Measurements from ENCODE around the gene ZBTB8OS.
"Not testable (repeated sequence)": the region's sequence is repeated elsewhere in the genome, so short reads cannot be mapped to it uniquely, and the experiment has no call there.

Gene ZBTB8OS

DNA sequence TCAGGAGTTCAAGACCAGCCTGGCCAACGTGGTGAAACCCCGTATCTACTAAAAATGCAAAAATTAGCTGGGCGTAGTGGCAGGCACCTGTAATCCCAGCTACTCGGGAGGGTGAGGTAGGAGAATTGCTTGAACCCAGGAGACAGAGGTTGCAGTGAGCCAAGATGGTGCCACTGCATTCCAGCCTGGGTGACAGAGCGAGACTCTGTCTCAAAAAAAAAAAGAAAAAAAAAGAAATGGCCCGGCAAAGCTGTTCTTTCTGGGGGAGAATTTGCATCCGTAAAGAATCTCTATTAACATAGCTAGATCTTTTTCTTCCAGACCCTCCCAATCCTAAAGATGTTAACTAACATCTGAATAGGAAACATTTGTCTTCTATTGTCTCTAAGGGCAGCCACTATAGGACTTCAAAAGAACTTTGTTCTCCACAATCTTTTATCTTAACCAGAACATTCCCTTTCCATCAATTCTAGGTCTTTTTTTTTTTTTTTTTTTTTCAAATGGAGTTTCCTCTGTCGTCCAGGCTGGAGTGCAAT is 8.0 kb downstream of the ZBTB8OS start:
- not testable (repeated sequence) for H3K27me3 ChIP-seq (ENCODE audit: control insufficient read depth, insufficient read depth, low read length); H3K4me3 ChIP-seq (ENCODE audit: low read length); H3K4me1 ChIP-seq (ENCODE audit: control insufficient read depth, insufficient read depth, low read length); H3K9me3 ChIP-seq (ENCODE audit: control insufficient read depth, low read length); H3K9ac ChIP-seq (ENCODE audit: low read length); H3K36me3 ChIP-seq (ENCODE audit: control insufficient read depth, insufficient read depth, low read length)

DNA sequence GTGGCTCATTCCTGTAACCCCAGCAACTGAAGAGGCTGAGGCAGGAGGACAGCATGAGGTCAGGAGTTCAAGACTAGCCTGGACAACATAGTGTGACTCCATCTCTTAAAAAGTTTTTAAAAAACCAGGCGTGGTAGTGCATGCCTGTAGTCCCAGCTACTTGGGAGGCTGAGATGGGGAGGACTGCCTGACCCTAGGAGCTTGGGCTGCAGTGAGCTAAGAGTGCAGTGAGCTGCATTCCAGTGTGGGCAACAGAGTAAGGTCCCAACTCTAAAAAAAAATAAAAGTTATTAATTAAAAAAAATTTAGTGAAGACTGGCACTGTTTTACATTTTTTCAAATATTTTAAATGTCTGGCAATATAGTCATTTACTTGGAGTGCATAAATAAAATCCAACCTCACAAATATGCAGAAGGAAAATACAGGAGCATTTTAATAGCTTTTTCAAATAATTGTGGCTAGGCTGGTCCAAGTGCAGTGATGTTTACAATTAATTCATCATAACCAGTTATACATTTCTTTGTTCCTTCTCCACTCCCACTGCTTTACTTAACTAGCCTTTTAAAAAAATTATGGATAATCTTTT is 10.8 kb downstream of the ZBTB8OS start:
- H3K9ac ChIP-seq (ENCODE audit: low read length) = no peak overlapping the region

DNA sequence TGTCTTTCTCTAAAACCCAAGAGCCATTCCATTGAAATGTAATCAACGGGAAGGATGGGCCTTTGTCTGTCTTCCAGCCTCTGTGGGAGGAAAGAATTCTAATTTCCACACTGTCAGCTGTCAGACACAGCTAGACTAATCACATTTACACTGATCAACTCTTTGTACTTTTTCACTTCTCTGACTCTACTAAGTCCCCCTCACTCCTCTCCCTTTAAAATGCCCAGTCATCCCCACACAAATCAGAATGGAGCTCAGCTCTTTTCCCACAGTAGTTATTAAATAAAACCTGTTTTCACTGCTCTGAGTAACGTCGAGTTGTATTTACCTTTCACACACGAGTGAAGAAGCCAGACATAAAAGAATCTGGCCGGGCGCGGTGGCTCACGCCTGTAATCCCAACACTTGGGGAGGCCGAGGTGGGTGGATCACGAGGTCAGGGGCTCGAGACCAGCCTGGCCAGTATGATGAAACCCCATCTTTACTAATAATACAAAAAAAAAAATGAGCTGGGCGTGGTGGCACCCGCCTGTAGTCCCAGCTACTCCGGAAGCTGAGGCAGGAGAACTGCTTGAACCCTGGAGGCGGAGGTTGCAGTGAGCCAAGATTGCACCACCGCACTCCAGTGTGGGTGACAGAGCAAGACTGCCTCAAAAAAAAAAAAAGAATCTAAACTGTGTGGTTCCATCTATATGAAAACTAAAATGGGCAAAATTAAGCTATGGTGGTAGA is 13.3 kb downstream of the ZBTB8OS start:
- Histone ChIP-seq H3K27me3 (ENCODE audit: control insufficient read depth, insufficient read depth, low read length) (no peaks in the 10 kb centered on the region), H3K4me1 (ENCODE audit: control insufficient read depth, insufficient read depth, low read length) (no peaks in the 10 kb centered on the region), H3K36me3 (ENCODE audit: control insufficient read depth, insufficient read depth, low read length) (no peaks in the 10 kb centered on the region)

More for the DNA sequence above, 10.8 kb downstream of the ZBTB8OS start:
- Histone ChIP-seq H3K9me3 (ENCODE audit: control insufficient read depth, low read length) (no peaks in the 10 kb centered on the region), H3K27me3 (ENCODE audit: control insufficient read depth, insufficient read depth, low read length) (no peaks in the 10 kb centered on the region), H3K4me3 (ENCODE audit: low read length) (no peak overlapping the region), H3K4me1 (ENCODE audit: control insufficient read depth, insufficient read depth, low read length) (no peaks in the 10 kb centered on the region), H3K36me3 (ENCODE audit: control insufficient read depth, insufficient read depth, low read length) (no peaks in the 10 kb centered on the region)

DNA sequence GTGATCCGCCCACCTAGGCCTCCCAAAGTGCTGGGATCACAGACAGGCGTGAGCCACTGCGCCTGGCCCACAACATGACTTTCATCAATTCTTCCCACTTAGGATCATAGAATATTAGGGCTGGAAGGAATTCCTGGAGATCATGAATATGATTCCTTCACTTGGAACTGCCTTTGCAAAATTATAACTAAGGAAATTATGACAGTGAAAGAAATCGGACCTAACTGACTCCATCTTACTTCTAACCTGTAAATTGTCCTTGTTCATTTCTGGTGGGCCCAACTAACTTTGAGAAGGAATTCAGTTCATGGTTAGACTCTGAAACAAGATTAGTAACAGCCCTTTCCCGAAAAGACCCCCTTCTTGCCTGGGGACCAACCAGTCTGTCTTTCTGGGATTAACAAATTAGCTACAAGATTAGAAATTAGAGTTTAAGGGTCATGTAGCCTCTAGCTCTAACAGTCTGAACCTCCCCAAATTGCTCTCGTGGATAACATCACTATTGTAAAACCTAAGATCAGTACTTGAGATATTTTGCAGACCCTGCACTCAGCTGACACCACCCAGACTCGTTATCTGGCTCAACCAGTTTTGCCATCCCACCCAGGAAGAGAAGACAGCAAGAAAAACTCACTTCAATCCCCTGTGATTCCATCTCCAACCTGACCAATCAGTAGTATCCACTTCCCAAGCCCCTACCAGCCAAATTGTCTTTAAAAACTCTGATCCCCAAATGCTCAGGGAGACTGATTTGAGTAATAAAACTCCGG is 14.7 kb downstream of the ZBTB8OS start:
- no peaks in the 10 kb centered on the region for H3K4me1 ChIP-seq (ENCODE audit: control insufficient read depth, insufficient read depth, low read length)

More for the DNA sequence above, 13.3 kb downstream of the ZBTB8OS start:
- H3K4me3 ChIP-seq (ENCODE audit: low read length) = no peak overlapping the region
- no peaks in the 10 kb centered on the region for H3K9me3 ChIP-seq (ENCODE audit: control insufficient read depth, low read length)
- no peak overlapping the region for H3K9ac ChIP-seq (ENCODE audit: low read length)

DNA sequence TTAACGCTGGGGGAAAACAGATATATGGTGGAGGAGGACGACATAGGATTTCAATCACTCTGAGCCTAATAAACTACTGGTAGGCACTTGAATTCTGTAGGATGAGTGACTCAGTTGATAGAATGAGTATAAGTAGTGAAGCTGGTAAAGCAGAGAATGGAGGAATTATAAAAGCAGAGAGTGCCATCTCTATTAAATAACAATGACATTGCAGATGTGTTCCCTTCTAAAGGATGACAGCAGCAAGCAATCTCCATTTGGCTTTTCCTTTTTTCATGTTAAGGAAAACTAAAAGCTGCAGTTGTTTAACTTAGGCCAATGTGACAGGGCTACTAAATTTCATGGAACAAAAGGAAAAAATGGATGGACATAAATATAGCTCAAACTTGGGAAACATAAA is 17.5 kb downstream of the ZBTB8OS start:
- Histone ChIP-seq H3K36me3 (ENCODE audit: control insufficient read depth, insufficient read depth, low read length) (no peaks in the 10 kb centered on the region), H3K27me3 (ENCODE audit: control insufficient read depth, insufficient read depth, low read length) (no peaks in the 10 kb centered on the region), H3K4me1 (ENCODE audit: control insufficient read depth, insufficient read depth, low read length) (no peaks in the 10 kb centered on the region), H3K9me3 (ENCODE audit: control insufficient read depth, low read length) (no peaks in the 10 kb centered on the region), H3K4me3 (ENCODE audit: low read length) (no peak overlapping the region), H3K9ac (ENCODE audit: low read length) (no peak overlapping the region)

More for the DNA sequence above, 14.7 kb downstream of the ZBTB8OS start:
- H3K36me3 ChIP-seq (ENCODE audit: control insufficient read depth, insufficient read depth, low read length) = no peaks in the 10 kb centered on the region
- no peaks in the 10 kb centered on the region for H3K9me3 ChIP-seq (ENCODE audit: control insufficient read depth, low read length)
- H3K4me3 ChIP-seq (ENCODE audit: low read length) = no peak overlapping the region
- no peak overlapping the region for H3K9ac ChIP-seq (ENCODE audit: low read length)
- no peaks in the 10 kb centered on the region for H3K27me3 ChIP-seq (ENCODE audit: control insufficient read depth, insufficient read depth, low read length)

DNA sequence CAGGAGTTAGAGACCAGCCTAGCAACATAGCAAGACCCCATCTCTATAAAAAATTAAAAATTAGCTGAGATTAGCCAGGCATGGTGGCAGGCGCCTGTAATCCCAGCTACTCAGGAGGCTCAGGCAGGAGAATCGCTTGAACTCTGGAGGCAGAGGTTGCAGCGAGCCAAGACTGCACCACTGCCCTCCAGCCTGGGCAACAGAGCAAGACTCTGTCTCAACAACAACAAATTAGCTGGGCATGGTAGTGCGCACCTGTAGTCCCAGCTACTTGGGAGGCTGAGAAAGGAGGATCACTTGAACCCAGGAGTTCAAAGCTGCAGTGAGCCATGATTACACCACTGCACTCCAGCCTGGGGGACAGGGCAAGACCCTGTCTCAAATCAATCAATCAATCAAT is 20.2 kb downstream of the ZBTB8OS start:
- not testable (repeated sequence) for H3K4me1 ChIP-seq (ENCODE audit: control insufficient read depth, insufficient read depth, low read length); H3K36me3 ChIP-seq (ENCODE audit: control insufficient read depth, insufficient read depth, low read length); H3K9me3 ChIP-seq (ENCODE audit: control insufficient read depth, low read length); H3K27me3 ChIP-seq (ENCODE audit: control insufficient read depth, insufficient read depth, low read length); H3K4me3 ChIP-seq (ENCODE audit: low read length); H3K9ac ChIP-seq (ENCODE audit: low read length)

DNA sequence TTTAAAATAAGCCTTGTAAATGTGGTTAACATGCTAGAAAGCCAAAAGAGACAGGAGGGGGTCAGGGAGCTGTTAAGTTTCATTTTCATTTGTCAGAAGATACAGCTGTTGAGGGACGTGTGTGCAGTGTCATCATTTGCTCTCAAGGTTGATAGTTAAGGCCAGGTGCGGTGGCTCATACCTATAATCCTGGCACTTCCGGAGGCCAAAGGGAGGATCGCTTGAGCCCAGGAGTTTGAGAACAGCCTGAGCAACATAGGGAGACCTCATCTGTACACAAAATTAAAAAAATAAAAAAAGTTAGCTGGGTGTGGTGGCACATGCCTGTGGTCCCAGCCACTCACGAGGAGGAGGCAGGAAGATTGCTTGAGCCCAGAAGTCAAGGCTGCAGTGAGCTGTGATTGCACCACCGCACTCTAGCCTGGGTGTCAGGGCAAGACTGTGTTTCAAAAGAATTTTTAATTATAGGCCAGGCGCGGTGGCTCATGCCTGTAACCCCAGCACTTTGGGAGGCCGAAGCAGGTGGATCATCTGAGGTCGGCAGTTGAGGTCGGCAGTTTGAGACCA is 22.7 kb downstream of the ZBTB8OS start:
- Histone ChIP-seq H3K9me3 (ENCODE audit: control insufficient read depth, low read length) (no peaks in the 10 kb centered on the region), H3K36me3 (ENCODE audit: control insufficient read depth, insufficient read depth, low read length) (no peaks in the 10 kb centered on the region), H3K9ac (ENCODE audit: low read length) (no peak overlapping the region), H3K4me3 (ENCODE audit: low read length) (no peak overlapping the region), H3K27me3 (ENCODE audit: control insufficient read depth, insufficient read depth, low read length) (no peaks in the 10 kb centered on the region), H3K4me1 (ENCODE audit: control insufficient read depth, insufficient read depth, low read length) (no peaks in the 10 kb centered on the region)

DNA sequence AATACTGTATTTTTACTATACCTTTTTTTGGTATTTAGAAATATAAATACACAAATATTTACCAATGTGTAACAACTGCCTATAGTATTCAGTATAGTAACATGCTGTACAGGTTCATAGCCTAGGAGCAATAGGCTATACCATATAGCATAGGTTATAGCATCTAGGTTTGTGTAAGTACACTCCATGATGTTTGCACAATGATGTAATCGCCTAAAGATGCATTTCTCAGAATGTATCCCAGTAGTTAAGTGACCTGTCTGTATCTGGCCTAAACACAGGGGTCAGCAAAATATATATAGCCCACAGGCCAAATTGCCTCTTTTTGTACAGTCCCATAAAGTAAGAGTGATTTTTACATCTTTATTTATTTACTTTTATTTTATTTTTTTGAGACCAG is 24.2 kb downstream of the ZBTB8OS start:
- no peaks in the 10 kb centered on the region for H3K36me3 ChIP-seq (ENCODE audit: control insufficient read depth, insufficient read depth, low read length)
- H3K4me3 ChIP-seq (ENCODE audit: low read length) = no peak overlapping the region
- no peaks in the 10 kb centered on the region for H3K27me3 ChIP-seq (ENCODE audit: control insufficient read depth, insufficient read depth, low read length)
- no peaks in the 10 kb centered on the region for H3K4me1 ChIP-seq (ENCODE audit: control insufficient read depth, insufficient read depth, low read length)
- H3K9ac ChIP-seq (ENCODE audit: low read length) = no peak overlapping the region
- no peaks in the 10 kb centered on the region for H3K9me3 ChIP-seq (ENCODE audit: control insufficient read depth, low read length)

DNA sequence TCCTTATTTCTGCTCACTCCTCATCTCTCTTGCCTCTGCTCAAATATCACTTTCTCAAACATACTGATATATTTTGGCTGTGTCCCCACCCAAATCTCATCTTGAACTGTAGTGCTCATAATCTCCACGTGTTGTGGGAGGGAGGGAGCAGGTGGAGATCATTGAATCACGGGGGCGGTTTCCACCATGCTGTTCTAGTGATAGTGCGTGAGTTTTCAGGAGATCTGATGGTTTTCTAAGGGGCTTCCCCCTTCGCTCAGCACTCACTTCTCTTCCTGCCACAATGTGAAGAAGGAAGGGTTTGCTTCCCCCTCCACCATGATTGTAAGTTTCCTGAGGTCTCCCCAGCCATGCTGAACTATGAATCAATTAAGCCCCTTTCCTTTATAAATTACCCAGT is 26.6 kb downstream of the ZBTB8OS start:
- no peaks in the 10 kb centered on the region for H3K36me3 ChIP-seq (ENCODE audit: control insufficient read depth, insufficient read depth, low read length)
- H3K4me3 ChIP-seq (ENCODE audit: low read length) = no peak overlapping the region
- no peaks in the 10 kb centered on the region for H3K9me3 ChIP-seq (ENCODE audit: control insufficient read depth, low read length)
- H3K4me1 ChIP-seq (ENCODE audit: control insufficient read depth, insufficient read depth, low read length) = no peaks in the 10 kb centered on the region
- no peaks in the 10 kb centered on the region for H3K27me3 ChIP-seq (ENCODE audit: control insufficient read depth, insufficient read depth, low read length)
- no peak overlapping the region for H3K9ac ChIP-seq (ENCODE audit: low read length)

DNA sequence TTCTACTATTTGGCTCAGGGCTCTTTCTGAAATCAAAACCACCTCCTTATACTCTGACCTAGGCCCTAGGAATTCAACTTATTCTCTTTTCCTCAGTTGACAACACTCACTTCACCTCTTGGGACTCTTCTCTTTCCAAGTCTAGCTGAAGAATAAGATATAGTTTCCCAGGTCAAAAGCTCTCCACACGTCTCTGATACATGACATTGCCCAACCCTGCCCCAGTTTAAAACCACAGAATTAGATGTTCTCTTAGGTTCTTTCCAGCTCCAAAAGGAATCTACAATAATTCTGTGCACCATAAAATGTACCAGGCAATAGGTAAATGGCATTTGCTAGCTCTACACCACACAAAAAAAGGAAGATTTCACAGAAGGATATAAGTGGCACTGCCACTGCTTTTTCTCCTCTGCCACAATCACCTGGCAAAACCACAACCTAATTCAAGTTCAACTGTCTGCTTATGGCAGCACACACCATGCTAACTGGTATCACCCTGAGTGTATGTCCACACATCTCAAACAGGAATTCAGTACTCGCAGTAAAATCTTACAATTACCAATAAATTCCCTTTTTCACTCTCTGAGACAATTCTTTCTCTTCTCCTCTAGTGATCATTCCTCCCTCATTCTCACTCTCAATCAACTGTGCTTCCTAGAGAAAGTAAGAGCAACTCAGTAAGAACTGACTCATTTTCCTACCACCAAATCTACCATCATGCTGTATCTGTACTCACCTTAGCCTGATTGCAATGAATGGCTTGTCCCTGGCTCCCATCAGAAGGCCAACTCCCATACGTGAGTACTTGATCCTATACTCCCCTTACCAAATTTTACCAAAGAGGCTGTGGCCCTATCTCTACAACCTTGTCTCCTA is 27.3 kb downstream of the ZBTB8OS start:
- Histone ChIP-seq H3K4me1 (ENCODE audit: control insufficient read depth, insufficient read depth, low read length) (no peaks in the 10 kb centered on the region), H3K4me3 (ENCODE audit: low read length) (no peak overlapping the region), H3K36me3 (ENCODE audit: control insufficient read depth, insufficient read depth, low read length) (no peaks in the 10 kb centered on the region), H3K9ac (ENCODE audit: low read length) (no peak overlapping the region), H3K27me3 (ENCODE audit: control insufficient read depth, insufficient read depth, low read length) (no peaks in the 10 kb centered on the region), H3K9me3 (ENCODE audit: control insufficient read depth, low read length) (no peaks in the 10 kb centered on the region)

DNA sequence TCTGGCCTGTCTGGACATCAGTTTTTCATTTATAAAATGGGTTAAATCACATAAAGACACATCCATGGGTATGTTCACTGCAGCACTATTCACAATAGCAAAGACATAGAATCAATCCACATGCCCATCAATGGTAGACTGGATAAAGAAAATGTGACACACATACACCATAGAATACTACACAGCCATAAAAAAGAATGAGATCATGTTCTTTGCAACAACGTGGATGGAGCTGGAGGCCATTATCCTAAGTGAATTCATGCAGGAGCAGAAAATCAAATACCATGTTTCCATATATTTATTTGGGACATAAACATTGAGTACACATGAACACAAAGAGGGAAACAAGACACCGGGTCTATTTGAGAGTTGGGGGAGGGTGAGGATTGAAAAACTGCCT is 28.1 kb downstream of the ZBTB8OS start:
- Histone ChIP-seq H3K4me3 (ENCODE audit: low read length) (no peak overlapping the region), H3K36me3 (ENCODE audit: control insufficient read depth, insufficient read depth, low read length) (no peaks in the 10 kb centered on the region), H3K9me3 (ENCODE audit: control insufficient read depth, low read length) (no peaks in the 10 kb centered on the region), H3K4me1 (ENCODE audit: control insufficient read depth, insufficient read depth, low read length) (no peaks in the 10 kb centered on the region), H3K9ac (ENCODE audit: low read length) (no peak overlapping the region), H3K27me3 (ENCODE audit: control insufficient read depth, insufficient read depth, low read length) (no peaks in the 10 kb centered on the region)

Measured in mucosa of stomach (tissue), 1 donor.